Right hindlimb (tissue), 1 donor: ENCODE data around the gene JAG2.

ENCODE experiments used
- DNase-seq: peaks from one replicate; pipeline ENCODE4 v3.0.0-alpha.2; 2018

JAG2 gene

GRCh38 chr14:105168496-105168978, at the start of gene JAG2:
Gene JAG2 (minus strand): TSS chr14:105168776. CDS start chr14:105168420, 356 bp downstream.
- no peak for DNase-seq

GRCh38 chr14:105217774-105218173, 49.2 kb upstream of the JAG2 start:
- DNase-seq = no peak

- DNase-seq = no peak
Measured at GRCh38 chr14:105216490-105217247, 48.1 kb upstream of the JAG2 start.

GRCh38 chr14:105215602-105216001, 47.0 kb upstream of the JAG2 start:
- no peak for DNase-seq

- DNase-seq = peak; percentile 28
Measured at GRCh38 chr14:105214324-105214915, 45.8 kb upstream of the JAG2 start.

- peak; percentile 23 for DNase-seq
Measured at GRCh38 chr14:105213361-105213760, 44.8 kb upstream of the JAG2 start.

- peak; percentile 61 for DNase-seq
Measured at GRCh38 chr14:105212541-105213300, 44.1 kb upstream of the JAG2 start.

GRCh38 chr14:105211758-105212089, 43.1 kb upstream of the JAG2 start:
- DNase-seq = no peak

GRCh38 chr14:105211086-105211757, 42.6 kb upstream of the JAG2 start:
- peak; percentile 19 for DNase-seq

- DNase-seq = no peak
Measured at GRCh38 chr14:105210266-105211025, 41.9 kb upstream of the JAG2 start.

GRCh38 chr14:105209646-105210045, 41.1 kb upstream of the JAG2 start:
- peak; percentile 16 for DNase-seq

- no peak for DNase-seq
Measured at GRCh38 chr14:105209091-105209490, 40.5 kb upstream of the JAG2 start.

- no peak for DNase-seq
Measured at GRCh38 chr14:105208738-105209075, 40.1 kb upstream of the JAG2 start.

GRCh38 chr14:105207996-105208737, 39.6 kb upstream of the JAG2 start:
- DNase-seq = no peak

GRCh38 chr14:105207460-105207901, 38.9 kb upstream of the JAG2 start:
- DNase-seq = no peak

- DNase-seq = no peak
Measured at GRCh38 chr14:105206873-105207272, 38.3 kb upstream of the JAG2 start.

GRCh38 chr14:105205673-105206208, 37.2 kb upstream of the JAG2 start:
- DNase-seq = peak; percentile 61

- DNase-seq = no peak
Measured at GRCh38 chr14:105204931-105205672, 36.5 kb upstream of the JAG2 start.

- peak; percentile 50 for DNase-seq
Measured at GRCh38 chr14:105204206-105204930, 35.8 kb upstream of the JAG2 start.

GRCh38 chr14:105203701-105204100, 35.1 kb upstream of the JAG2 start:
- DNase-seq = no peak
